Islet precursor cell (in vitro differentiated cells): ENCODE results near the gene NRP1.

ENCODE experiments used
- DNase-seq: peaks from one replicate; pipeline ENCODE4 v3.0.0-alpha.2; 2018

NRP1 gene

GRCh38 chr10:33288127-33288526 is 46.3 kb downstream of the NRP1 start:
- no peak for DNase-seq

DNA sequence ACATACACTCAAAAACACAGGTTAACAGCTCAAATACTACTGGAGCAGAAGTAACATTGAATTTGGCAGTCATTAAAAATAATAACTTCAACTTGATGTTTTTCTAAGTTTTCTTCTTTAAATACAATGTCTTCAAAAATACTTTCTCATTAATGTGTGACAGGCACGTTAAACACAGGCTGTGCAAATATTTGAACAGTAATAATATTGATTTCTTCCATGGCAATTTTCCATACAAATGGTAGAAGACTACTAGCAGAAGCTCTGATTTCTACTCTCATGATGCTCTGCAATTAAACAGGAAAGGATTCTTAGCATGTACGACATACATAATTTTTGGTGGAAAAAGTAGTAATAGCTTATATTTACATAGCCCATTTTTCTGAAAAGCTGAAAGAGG is 47.4 kb downstream of the NRP1 start:
- no peak for DNase-seq

DNA sequence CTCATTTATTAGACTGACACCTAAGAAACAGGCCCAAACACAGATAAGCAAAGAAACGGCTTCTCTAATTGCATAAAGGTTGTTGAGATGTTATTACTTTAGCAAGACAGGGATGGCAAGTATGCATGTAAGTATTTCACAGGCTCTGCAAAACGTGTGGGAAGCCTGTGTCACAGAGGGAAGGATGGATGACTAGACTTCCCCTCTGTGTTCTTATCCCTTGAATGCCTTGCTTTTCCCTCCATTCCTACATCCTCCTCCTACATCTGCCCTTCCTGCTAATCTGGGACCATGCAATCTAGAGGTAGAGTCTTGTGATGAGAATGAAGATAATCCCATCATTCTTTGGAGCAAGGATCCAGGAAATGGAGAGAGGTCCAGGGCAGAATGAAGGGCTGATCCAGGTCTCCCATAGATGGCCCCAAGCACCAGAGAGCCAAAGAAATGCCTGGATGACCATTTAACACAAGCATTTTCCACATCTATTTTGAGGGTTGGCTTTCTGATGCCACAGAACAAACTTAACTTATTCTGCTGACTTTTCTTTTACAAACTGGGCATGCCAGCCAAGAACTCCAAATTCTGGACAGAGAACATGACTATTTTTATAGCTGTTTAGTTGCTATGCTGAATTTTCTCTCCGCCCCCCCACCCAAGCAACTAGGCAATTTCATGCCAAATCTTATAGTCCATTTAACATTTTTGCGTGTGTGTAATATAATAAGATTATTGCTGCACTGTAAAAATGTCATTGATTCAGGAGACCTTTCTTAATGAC is 48.1 kb downstream of the NRP1 start:
- no peak for DNase-seq

- no peak for DNase-seq
These were observed 49.5 kb downstream of the NRP1 start for GRCh38 chr10:33284945-33285344.

DNA sequence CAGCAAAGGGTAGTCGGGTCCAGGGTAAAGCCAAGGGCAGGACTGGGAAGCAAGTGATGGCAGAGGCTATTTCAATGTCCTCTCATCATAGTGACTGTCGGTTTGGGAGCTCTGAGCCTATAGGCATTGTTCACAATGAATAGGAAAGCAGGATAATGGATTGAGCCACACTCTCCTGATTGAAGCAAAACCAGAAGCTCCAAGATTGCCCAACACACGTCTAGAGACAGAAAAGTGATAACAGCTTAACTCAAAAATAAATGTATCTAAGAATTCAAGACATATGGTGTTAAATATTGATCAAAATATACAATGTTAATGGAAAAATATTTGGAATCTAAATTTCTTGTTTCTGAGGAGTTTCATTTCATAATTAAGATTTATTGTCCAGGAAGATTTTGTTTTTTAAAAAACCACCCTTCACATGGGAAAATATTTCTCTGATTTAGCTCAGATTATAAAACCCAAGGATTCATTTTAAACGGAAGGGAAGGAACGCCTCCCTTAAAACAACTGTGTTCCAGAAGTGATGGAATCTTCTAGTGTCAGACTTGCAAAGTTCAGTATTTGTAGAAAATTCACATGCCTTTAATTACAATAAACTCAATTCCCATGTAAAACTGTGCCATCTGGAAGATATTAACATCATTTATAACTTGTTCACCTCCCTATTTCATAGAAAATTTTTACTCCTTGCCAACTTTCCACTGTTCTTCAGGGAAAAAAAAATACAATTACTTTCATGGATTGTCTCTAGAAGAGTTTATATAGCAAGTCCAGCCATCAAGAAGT is 54.5 kb downstream of the NRP1 start:
- no peak for DNase-seq

DNA sequence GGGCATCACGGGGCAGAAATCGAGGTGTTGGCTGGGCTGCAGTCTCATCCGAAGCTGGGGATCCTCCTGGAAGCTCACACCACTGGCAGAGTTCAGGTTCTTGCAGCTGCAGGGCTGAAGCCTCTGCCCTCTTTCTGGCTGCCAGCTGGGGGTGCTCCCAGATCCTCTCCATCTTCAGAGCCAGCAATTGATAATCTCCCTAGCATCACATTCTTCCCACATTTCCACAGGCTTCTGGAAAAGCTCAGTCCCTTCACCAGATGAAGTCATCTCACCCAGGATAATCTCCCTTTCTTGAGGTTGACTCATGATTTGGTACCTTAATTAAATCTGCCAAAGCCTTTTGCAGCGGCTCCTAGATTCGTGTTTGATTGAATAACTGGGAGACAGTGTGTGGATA is 55.2 kb downstream of the NRP1 start:
- DNase-seq, result no peak

- no peak for DNase-seq
These were observed 56.3 kb downstream of the NRP1 start for GRCh38 chr10:33278198-33278597.

- DNase-seq, result peak; percentile 62
These were observed 57.3 kb downstream of the NRP1 start for GRCh38 chr10:33277135-33277536.

DNA sequence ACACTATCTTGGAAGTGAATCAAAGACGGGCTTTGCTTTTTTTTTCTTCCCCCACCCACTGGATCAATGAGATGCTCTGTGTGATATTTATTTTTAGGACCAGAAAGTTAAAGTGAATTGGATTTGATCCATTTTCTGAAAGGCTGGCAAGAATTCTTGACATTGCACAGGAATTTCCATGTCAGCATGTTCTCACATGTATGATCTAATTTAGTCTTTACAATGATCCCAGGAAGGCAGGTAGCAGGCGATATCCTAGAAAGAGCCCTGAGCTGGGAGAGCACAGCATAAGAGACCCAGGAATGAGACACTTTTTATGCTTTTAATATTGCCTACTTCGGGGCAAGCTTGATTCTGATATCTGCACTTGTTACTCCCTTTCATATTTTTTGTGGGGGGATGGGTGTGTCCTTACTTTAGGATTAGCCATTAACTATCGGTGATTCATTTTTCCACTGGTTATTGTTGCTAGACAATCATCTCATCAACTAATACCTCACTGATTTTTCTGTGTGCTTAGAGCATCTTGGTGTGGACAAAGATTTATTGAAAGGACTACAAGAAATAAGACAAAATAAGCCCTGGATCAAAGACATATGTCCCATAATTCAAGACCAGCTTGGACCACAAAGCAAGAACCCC is 58.1 kb downstream of the NRP1 start:
- no peak for DNase-seq

DNA sequence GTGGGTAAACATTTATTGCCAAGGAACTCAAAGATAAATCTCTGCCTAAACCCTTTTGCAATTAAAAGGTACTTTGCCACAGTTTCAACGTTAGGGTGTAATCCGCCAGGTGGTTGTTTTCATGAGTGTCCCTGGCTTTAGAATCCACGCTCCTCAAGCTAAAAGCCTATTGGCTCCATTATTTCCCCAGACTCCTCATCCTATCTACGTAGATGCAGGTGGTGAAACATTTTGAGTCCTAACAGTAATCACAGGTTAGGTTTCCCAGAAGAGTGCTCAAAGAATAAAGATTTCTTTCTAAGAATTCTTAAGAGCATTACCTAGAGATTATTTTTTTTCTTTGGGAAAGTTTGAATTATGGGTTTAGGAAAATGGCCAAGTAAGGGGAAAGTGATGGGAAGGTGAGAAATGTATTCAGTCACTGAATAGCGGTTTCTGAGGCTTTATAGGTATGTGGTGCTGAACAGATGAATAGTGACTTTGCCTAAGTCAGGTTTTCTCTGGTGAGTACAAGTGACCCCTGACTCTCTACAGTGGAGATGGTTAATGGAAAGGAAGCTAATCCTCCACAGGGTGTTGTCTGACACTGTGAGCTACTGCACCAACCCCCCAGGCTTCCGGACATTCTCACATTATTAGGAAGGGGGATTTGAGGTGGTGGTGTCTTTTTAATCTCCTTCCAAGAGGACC is 60.2 kb downstream of the NRP1 start:
- DNase-seq, result no peak

- DNase-seq, result no peak
These were observed 61.0 kb downstream of the NRP1 start for GRCh38 chr10:33273295-33274002.

DNA sequence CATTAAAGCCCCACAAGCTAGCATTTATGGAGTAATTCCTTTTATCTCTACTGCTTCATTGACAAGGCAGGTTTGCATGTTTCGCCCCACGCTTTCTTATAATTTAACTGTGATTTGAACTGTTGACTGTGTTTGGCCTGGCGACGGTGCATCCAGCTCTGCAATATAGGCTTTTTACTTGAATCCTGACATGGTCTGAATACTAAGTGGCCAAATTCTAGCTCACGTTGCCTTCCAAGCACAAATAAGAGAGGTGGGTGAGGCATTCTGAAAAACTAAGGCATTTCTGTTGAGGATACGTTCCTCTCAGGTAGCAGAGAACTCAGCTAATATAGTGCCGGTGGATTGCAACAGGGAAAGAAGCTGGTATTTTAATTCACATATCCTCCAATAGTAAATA is 61.8 kb downstream of the NRP1 start:
- DNase-seq, result no peak

DNA sequence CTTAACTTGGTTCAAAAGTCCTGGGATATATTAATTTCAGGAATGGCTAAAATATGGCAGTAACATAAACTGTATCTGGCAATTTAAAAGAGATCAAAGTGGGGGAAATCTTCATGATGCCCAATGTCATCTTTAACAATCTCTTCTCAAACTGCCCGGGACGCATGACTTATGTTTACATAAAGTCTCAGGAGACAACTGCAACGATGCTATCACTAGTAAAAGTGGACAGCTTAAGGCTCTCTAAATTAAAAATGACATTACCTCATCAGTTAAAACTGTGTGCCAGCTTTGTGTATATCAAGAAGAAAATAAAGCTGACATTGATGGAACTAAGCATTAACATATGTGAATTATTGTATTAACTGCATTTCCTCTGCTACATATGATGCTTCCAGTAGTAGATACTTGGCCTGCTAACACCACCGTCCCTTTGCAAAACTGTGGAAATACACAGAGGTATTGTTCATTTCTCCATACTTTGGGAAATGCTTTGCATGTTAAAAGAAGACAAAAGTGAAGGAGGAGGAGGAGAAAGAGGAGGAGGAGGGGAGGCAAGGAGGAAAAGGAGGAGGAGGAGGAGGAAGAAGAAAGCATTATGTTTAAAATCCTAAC is 62.4 kb downstream of the NRP1 start:
- DNase-seq, result no peak

GRCh38 chr10:33270971-33271370 is 63.5 kb downstream of the NRP1 start:
- DNase-seq, result no peak

DNA sequence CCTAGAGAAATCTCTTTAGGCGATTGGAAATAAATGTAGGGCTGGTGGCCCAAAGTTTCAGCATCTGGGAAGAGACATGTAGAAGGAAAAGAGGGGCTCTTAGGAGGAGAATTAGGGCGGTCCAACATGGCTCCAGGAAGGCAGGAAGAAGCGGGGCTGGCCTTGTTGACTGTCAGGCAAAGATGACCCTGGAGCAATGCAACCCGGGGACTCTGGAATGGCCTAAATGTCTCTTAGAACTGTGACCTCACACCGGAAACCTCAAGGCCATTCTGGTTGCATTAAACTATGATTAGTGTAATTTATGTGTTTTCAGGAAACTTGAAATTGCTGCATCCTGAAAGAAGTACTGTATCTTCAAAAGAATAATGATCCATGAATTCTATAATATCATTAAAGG is 66.8 kb downstream of the NRP1 start:
- no peak for DNase-seq

DNA sequence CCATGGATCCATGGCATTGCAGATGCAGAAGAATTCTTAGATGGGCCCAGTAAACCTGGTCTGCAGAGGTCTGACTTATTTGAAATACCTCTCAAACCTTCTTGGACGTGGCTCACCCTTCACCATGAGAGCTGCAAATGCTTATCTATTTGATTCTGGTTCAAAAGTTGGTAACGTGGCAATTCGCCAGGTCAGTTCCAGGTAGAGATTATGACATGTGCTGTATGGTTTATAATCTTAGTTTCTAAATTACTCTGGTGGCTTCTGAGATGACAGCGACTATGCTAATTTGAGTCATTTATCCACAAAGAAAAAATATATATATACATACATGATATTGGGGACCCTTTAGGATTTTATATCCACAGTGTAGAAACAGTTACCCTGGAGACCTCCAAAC is 68.8 kb downstream of the NRP1 start:
- no peak for DNase-seq

DNA sequence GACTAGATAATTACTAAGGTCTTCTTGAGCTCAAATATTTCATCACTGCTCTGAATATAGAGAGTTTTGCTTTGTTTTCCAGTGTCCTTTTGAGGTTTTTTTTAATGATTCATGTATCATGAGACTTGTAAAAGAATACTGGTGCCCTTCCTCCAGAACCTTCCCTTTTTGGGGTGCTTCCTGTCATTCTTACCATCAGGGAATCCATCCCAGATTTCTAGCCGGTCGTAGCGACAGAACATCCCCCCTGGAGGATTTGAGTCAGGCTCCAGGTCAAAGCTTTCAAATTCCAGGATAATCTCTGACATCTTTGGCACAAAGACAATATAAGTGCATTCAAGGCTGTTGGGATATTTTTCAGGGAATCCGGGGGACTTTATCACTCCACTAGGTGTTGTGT is 71.0 kb downstream of the NRP1 start:
- DNase-seq, result no peak

DNA sequence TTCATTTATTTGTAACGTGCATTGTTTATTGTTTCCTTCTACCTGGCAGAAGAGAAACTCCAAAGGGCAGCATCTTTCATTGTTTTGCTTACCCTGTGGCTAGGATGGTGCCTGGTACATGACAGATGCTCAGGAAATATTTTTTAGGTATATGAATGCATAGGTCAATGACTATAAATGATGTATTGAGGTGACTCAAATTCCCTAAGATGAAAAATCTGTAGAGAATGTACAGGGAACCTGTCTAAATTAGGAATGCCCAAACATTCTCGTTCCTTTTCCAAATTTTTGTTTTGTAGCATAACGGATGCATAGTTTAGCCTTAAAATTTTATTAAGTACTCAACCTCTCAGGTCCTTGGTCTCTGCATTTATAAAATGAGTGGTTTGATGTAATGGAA is 71.6 kb downstream of the NRP1 start:
- DNase-seq, result no peak

DNA sequence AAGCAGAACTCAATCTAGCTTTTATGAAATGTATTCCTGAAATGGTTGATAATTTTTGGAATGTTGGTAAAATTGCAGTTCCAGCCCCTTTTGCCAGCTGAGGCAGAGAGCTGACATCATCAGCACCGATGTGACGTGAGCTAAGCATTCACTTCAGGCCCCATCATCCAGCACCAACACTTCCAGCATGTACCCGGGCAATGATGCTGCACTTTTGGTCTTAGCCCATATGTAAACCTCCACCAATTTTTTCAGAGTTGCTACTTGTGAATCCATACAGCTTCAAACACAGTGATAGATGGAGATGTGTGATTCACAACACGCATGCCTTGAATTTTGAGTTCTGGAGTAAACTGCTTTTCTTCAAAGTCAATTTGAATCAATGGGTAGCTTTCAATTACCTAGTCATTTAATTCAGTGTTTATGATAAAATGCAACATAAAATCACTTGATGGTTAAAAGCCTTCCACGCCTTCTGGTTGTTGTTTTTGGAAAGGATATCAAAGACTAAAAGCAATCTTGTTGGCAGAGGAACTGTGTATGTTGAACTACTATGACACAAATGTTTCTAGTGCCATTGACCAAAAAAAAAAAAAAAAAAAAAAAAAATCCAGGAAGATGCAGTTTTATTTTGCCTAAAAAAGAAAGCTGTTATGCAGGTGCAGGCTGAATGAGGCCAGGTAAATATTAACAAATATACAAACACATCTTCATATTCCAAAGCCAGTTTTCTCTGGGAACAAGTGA is 73.9 kb downstream of the NRP1 start:
- DNase-seq, result no peak

DNA sequence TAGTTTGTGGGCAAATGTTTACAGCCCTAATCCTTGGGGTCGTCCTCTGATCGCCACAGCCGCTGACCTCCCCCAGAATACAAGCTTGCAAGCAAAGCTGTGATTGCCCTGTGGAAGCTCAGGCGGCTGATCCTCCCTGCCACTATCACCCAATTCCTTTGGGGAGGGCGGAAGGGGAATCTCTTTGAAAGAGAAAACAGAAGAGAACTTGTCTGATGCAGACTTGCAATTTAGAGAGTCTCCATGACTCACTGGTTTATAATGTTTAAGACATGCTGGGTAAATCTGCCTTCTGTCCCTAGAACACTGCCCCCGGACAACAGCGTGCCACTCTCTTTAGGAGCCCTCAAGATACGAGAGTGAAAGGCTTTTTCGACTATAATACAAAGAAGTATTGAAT is 75.5 kb downstream of the NRP1 start:
- DNase-seq, result peak; percentile 94

- DNase-seq, result no peak
These were observed 76.9 kb downstream of the NRP1 start for GRCh38 chr10:33257439-33258080.
